GM20431 (cell line): ENCODE data around the gene ARHGAP30.
"Not testable (repeated sequence)": the region's sequence is repeated elsewhere in the genome, so short reads cannot be mapped to it uniquely, and the experiment has no call there.

ENCODE experiments used
- in situ Hi-C: fragments of 300-500 bp; cut with MseI, MboI; formaldehyde crosslinking; loops from one replicate; pipeline ENCODE4 v1.15.0; 2020; ENCODE audit warnings: low sequenced_read_pairs; ENCODE audit not compliant: unreplicated experiment

Gene ARHGAP30

DNA sequence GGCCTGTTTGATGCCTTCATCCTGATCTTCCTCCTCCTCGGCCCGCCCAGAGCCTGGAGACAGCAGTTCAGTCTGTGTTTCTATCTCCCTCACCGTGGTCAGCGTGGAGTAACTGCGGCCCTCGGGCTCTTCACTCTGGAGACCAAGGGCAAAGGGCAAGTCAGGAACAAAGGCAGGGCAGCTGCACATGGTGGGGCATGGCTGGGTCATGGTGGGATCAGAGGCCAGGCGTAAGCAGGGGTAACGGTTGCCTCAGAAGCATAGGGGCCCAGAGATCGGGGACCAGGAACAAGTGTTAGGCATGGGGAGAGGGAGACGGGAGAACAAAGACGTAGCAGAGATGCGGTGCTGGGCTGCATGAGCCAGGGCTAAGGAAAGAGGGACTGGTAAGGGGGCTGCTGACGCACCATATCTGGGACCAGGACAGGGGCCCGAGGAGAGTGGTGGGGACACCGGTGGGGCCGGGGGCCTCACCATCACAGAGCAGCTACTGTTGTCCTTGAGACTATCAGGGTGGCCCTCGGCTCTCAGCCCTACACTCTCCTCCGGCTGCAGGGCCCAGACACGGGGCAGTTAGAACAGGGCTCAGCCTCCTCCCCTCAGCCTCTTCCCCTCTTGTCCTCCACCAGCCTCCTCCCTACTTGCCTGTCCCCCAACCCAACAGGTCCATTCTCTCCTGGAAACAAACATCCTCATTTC is 3.2 kb upstream of the ARHGAP30 start:
- in situ Hi-C loops = no loop called here

DNA sequence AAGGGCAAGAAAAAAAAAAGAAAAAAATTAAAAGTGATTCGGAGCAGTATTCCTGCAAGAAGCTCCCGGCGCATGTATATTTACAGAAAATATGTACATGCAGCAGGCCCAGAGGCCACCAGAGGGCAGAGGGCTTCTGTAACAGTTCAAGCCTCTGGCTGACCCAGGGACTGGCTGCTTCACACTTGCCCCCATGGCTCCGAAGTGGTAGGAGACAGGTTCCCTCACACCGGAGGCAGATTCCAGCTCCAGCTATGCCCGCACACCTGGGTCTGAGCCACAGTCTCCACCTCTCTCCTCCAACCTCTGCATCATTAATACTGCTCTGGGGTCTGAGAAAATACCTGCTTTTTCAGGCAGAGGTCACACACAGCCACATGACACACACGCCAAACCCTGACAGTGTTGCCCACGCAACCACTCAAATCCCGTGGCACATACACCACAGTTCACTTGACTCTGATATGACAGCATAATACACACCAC is 2.2 kb upstream of the ARHGAP30 start:
- in situ Hi-C loops = no loop called here

DNA sequence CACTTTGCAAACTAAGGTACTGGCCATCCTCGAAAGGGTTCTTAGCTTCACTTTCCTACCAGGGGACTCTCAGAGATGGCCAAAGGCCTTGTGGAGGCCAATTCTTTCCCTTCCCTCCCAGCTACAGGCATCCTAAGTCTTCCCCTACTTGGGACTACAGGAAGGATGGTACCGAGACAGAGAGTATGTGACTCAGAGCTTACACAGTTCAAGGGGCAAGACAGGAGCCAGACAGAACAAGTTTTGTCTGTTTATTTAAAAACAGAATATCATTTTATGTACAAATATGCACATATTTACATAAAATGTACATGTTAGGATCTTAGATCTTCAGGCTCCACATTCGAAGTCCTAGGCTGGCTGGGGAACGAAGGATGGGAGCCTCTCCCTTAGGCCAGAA is 1.1 kb upstream of the ARHGAP30 start:
- in situ Hi-C loops = no loop called here

DNA sequence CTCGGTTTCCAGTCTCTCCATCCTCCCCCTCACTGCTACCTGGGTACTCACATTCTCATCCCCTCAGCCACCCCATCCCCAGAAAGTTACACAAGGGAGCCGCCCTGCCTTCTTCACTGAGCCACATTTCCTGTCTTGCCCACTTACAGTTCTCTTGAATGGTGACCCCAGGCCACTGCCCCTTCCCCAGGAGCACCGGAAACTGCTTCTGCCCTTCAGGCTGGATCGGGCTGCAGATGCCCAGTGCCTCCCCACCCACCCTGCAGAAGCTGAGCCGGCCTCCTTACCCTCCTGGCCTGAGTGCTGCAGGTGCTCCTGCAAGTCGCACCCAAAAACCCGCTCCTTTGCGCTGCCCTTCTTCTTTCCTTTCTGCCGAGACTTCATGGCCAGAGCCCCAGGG is 450 bp downstream of the ARHGAP30 start:
- in situ Hi-C loops = no loop called here

DNA sequence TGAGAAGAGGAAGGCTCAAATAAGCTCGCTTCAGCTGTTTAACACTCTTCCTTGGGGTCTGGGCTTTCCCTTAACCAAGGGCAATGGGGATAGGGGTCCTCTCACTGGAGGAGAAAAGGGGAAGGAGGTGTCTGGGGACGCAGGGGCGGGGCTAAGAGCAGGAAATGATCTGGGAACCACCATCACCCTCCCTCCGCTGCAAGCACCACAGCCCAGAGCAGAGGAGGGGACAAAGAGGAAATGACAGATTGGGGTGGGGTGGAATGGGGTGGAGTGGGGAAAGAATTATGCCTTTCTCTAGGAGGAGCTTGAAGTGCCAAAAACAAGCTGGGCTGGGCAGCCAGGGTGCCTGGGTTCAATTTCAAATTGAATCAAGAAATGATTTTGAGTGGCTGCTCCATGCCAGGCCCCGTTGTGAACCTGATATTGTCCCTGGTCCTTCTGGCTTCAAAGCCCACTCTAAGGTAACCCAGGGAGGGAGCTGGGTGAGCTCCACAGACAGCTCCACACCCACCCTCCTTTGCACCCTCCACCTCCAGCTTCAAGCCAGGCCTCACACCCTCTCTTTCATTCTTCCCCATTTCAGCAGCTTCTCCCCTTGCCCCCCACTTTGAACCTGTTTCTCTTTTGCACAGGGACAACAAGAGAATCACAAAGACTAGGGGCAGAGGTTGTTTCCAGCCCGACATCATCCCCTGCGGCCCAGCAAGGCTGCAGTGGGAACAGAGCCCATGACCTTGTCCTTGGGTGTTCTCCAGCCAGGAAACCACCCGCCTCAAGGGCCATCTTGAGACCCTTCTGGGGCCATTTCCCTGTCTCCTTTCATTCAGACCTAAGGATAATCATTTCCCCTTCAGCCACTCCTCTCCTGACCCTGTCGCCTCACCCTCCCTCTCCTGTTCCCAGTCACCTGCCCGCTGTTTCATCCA is 1.1 kb downstream of the ARHGAP30 start:
- in situ Hi-C loops = no loop called here

DNA sequence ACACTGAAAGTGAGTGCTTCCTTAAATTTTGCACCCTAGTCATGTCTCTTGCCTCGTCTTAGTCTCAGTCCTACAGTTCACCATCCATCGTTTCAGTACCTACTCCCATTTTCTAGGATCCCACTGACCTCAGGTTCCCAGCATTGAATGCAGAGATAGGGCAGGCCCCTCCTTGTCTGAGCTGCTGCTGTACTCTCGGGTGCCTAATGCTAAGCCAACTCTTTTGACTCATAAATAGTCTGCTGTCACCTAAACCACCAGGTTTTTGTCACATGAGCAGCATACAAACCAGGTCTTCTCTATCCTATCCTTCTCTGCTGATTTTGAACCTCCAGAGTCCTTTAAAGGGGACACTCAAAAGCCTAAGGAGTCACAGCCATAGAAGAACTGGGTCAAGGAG is 3.0 kb downstream of the ARHGAP30 start:
- in situ Hi-C loops = no loop called here

DNA sequence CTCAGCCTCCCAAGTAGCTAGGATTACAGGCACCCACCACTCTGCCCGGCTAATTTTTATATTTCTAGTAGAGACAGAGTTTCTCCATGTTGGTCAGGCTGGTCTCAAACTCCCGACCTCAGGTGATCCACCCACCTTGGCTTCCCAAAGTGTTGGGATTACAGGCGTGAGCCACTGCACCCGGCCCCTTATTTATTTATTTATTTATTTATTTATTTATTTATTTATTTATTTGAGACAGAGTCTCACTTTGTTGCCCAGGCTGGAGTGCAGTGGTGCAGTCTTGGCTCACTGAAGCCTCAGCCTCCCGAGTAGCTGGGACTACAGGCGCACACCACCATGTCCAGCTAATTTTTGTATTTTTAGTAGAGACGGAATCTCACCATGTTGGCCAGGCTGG is 4.0 kb downstream of the ARHGAP30 start:
- in situ Hi-C loops = not testable (repeated sequence)

DNA sequence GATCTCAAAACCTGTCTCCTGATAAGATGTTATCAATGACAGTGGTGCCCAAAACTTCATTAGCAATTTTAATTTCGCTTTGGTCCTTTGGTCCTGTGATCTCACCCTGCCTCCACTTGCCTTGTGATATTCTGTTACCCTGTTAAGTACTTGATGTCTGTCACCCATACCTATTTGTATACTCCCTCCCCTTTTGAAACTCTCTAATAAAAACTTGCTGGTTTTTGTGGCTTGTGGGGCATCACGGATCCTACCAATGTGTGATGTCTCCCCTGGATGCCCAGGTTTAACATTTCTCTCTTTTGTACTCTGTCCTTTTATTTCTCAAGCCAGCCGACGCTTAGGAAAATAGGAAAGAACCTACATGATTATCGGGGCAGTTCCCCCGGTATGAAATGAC is 5.8 kb downstream of the ARHGAP30 start:
- in situ Hi-C loops = not testable (repeated sequence)

DNA sequence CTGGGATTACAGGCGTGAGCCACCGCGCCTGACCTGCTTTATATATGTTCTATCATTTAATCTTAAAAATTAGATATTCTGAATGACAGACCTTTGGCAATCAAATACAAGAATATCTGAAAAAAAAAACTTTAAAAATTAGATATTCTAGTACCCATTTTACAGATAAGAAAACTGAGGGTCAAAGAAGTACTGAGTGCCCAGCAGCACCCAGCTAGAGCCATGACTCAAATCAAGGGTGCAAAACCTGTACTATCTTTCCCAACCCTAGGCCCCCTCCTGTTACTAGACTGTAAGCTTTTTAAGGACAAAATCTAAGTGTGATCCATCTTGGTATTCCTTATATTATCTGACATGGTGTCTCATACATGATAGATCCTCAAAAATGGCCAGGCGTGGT is 8.3 kb downstream of the ARHGAP30 start:
- in situ Hi-C loops = no loop called here

DNA sequence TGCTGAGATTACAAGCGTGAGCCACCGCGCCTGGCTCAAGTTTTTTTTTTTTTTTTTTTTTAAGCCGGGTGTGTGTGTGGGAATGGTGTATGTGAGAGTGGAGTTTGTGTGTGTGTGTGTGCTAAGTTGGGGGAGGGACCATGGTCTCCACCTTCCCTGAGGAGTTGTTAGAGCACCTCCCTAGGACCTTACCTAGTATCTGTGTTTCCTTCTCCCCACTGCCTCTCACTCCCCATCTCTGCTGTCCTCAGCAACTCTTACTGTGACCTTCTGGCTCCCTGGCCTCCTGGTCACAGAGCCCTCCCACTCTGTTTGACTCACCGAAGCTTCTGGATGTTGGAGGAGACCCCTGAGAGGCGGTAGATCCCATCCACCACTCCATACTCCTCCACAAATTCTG is 10.4 kb downstream of the ARHGAP30 start:
- in situ Hi-C loops = no loop called here

DNA sequence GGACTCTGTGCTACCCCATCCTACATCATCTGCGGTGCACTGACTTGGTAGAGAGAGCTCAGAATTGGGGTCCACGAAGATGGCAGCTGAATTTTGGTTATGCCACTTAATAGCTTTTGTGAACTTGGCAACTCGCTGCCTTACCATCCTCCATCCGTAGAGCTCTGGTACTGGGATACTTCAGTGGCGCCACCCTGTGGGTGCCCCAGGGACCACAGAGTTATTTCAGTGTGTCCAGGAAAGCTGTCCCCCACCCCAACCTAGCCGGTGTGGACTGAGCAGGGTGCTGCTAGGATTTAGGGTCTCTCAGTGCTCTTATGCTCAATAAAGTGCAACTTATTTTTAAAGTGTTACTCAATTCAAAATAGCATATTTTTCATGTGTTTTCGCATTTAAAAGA is 14.9 kb downstream of the ARHGAP30 start:
- in situ Hi-C loops = no loop called here

DNA sequence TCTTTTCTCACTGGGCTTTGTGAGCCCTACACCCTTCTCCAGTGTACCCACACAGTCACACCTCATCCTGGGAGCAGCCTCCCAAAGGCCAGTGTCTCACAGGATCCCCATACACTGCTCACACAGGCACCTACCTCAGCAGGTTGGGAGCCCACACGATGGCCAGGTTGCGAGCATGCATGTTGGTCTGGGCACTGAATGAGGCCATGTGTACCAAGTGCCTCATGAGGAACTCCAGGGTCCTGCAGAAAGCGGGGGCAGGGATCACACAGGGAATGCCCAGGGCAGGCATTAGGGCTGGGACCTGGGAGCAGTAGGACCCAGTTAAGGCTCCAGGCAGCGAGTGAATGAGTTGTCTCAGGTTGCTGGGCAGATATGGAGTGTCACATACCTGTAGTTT is 15.5 kb downstream of the ARHGAP30 start:
- in situ Hi-C loops = no loop called here

DNA sequence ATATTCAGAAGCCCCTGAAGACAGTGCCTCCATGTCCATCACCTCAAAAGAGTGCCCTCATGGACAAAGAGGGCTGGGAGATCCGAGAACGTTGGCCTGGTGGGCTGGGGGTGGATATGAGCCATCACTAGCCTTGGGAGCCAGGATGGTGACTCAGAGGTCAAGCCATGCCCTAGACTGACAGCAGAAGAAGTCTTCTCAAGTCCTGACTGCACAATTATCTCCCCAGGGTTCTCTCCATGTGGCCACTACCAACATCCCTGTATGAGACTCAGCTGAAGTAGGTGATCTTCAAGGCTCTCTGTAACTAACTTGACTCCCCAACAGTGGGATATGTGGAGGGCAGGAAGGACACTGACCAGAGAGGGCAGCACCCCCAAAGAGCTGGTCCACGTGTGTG is 16.8 kb downstream of the ARHGAP30 start:
- in situ Hi-C loops = no loop called here

DNA sequence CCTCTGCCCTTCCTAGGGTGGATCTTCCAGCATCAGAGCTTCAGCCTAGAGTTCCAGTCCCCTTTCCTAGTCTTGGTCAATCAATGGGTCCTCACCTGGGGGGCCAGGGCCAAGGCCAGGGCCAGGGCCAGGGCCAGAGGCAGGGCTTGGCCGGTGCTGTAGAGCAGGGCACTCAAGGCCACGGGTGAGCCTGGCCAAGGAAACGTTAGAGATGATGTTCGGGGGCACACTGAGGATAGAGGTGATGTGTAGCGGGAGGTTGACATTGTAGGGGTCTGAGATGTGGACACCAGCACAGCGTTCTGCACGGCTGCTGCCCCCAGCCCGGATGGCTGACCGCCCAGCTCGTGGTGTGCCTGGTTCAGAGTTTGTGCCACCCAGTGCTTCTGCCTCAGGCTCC is 18.5 kb downstream of the ARHGAP30 start:
- in situ Hi-C loops = no loop called here

DNA sequence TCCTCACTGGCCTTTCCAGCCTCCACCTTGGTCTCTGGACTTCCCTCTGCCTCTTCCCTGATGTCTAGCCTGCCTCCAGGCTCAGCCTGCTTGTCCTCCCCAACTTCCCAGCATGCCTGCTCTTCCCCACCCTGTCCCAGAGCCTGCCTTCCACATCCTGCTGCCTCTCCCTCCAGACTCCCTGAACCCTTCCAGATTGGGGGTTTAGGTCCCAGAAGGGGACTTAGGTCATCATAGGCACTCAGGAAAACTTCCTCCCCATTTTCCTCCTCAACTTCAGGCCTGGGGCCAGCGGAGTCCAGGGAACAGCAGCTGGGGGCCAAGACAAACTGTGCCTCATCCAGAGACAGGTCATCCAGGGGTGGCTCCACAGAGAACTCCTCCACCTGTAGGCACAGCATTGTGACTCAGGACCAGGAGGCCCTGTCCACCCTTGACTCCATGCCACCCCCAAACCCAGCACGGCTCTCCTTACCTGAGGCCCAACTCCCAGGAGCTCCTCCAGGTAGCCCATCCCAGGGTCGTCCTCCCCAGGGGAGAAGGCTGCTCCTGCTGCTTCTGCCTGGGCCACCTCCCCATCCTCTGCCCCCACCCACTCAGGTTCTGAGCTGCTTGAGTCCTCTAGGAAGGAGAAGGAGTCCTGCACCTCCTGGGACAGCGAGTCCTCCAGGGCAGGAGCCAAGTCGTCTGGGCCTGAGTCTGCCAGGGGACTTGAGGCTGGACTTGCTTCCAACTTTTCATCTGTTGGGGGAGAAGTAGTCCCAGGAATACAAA is 20.6 kb downstream of the ARHGAP30 start:
- in situ Hi-C loops = no loop called here

DNA sequence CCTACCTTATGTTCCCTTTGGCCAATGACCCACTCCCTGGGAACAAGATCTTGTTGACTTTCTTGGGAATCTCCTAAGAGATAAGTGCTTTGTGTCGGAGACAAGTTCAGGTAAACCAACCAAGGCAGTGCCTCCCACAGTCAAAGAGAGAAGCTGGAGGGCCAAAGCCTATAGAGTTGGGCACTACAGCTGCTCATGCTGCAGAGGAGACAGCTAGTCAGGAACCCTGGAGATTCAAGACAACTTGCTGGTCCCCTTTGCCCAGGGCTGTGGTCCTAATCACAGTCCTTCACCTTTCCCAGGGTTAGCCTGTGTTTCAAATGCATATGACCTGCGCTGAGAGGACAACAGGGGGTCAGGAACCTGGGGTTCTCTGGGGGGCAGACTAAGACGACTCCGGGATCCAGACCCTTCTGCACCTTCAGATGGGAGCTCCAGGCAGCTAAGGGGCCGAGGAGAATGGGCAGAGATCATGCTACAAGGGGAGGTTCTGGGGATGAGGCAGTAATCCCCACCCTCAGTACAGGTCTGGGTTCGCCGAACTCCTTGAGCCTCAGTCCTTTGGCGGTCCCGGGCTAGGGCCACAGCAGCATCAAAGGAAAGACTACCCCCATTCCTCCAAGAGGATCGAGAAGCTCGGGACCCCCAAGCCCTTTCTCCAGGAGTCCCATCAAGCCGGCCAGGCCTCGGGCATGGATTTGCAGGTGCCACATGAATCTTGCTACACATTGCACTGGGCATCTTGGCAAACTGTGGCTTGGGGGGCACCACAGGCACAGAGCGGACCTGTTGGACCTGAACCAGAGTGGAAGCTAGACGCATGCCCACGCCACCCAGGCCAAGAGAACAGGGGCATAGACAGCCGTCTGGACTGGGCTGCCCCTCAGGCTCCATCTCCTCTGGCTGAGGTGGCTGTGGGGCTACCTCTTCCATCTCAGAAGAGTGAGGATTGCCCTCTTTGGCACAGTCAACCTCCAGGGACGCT is 22.0 kb downstream of the ARHGAP30 start:
- in situ Hi-C loops = no loop called here

DNA sequence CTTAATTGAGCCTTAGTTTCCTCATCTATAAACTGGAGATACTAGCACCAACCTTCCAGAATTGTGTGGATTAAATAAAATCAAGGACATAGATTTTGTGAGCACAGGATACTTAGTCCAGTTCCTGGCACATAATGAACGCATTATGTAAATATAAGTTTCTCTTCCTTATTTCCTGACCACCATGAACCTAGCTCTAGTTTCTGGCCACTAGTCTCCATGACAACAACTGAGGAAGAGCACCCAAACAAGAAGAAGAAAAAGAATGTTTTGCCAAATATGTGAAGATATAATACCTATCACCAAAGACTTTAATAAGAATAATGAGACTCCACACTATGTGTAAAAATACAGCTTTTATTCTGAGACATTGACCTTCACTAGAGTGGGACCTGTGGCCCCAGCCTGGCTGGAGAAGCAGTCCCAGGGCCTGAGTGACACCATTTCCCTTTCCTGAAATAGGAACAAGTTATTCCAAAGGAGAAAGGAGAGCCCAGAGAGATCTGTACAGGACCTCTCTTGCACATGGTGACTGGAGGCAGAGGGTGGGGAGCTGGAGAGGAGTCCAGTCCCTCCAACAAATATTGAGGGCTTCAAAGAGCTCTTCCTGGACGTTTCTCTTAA is 23.0 kb downstream of the ARHGAP30 start:
- in situ Hi-C loops = no loop called here

DNA sequence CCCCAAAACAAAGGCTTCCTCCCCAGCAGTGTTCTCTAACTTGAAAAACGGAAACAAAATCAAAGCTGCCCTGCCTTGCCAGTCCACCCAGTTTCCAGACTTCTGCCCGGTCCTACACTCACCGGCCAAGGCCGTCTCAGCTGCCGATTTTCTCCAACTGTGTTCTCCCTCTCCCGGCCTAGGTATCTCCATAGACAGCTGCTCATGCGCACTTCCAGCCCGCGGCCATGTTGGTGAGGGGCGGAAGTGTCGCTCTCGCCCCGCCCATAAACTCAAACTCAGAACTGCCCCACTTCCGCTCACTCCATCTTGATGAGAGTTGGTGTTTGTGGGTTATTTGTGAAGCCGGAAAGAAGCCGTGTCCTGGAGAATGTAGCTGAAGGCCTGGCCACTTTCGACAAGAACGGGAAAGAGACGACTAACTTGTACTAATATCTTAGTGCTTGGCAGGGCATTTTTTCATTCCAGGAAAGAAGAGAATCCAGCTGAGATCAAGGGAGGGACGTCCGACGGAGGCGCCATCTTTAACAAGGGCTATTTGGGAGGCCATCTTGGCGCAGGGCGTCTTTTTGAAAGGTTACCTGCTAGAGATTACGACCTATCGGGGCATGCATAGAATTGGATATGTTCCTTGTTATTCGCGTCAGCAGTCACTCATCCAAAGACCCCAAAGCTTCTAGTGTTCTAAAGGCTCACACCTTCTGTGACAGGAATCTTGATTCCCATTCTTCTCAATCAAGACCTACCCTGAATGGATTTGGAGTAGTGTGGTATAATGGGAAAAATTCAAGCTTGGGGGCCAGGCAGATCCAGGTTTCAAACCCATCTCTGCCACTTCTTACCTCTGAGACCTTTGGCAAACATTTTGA is 23.7 kb downstream of the ARHGAP30 start, which contains the start of gene USF1:
Gene USF1 (minus strand): TSS at position 242 of the 869 bp plus-strand sequence. CDS start 2,702 bp downstream, outside the sequence.
- in situ Hi-C loops = no loop called here
